ENCODE data around the gene NUCKS1.
A peak's percentile ranks its signal among the peaks of the same experiment; 100 is the strongest.

The NUCKS1 gene

GRCh38 chr1:205769641-205770365, 19.8 kb upstream of the NUCKS1 start:
- DNase-seq: no peak

GRCh38 chr1:205767248-205767647, 17.3 kb upstream of the NUCKS1 start:
- DNase-seq: no peak

GRCh38 chr1:205766570-205766969, 16.6 kb upstream of the NUCKS1 start:
- no peak for DNase-seq

- no peak for DNase-seq
Measured at GRCh38 chr1:205766038-205766437, 16.1 kb upstream of the NUCKS1 start.

DNA sequence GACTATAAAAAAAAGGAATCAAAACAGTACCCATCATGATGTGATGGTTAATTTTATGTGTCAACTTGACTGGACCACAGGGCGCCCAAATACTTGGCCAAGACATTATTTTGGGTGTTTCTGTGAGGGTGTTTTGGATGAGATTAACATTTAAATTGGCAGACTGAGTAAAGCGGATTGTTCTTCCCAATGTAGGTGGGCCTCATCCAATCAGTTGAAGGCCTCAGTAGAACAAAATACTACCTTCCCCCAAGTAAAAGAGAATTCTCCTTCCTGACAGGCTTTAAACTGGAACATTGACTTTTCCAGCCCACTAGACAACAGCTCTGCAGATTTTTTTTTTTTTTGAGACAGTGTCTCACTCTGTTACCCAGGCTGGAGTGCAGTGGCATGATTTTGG, 14.6 kb upstream of the NUCKS1 start:
- no peak for DNase-seq

DNA sequence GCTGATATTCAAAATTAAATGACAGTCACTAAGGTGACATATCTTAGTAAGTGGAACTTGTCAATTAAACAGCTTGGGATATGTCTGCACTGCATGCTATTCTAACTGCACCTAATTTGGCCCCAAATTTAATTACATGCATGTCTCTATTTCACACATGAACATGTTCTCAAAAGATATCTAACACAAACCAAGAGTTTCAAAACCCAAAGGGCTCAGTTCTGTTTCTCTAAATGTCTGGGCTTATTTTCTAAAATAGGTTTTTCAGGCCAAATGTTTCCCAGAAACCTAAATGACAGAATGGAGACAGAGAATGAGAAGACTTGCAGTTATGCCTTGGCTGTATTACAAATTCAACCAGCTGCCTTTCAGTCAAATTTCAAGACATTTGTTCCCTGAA, 14.0 kb upstream of the NUCKS1 start:
- no peak for DNase-seq

DNA sequence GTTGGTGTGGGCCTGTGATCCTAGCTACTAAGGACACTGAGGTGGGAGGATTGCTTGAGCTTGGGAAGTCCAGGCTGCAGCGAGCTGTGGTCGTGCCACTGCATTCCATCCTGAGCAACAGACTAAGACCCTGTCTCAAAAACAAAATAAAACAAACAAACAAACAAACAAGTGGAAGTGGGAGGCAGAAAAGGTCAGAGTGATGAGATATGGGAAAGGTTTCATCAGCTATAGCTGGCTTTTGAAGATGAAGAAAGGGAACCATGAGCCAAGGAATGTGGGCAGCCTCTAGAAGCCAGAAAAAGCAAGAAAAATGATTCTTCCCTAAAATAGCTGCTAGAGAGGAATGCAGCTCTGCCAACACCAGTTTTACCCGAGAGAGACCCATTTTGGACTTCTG, 10.6 kb upstream of the NUCKS1 start:
- DNase-seq: no peak

GRCh38 chr1:205756552-205756951, 6.6 kb upstream of the NUCKS1 start:
- no peak for DNase-seq

DNA sequence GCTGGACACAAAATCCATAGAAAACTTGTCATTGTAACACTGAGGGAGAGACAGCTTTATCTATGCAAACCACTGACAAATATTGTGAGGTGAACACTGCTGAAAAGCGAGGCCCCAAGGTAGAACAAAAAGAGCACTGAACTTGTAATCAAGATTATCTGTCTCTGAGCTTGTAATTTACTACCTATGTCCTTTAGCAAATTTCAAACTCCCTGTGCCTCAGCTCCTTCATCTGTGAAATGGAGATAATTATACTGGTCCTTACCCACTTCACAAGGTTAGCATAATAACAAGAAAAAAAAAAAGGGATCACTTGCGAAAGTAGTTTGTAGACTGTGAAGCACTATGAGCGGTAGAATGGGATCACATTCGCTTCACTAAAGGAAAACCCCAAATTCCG, 4.9 kb upstream of the NUCKS1 start:
- no peak for DNase-seq

- no peak for DNase-seq
Measured at GRCh38 chr1:205751036-205751651, 1.2 kb upstream of the NUCKS1 start.

DNA sequence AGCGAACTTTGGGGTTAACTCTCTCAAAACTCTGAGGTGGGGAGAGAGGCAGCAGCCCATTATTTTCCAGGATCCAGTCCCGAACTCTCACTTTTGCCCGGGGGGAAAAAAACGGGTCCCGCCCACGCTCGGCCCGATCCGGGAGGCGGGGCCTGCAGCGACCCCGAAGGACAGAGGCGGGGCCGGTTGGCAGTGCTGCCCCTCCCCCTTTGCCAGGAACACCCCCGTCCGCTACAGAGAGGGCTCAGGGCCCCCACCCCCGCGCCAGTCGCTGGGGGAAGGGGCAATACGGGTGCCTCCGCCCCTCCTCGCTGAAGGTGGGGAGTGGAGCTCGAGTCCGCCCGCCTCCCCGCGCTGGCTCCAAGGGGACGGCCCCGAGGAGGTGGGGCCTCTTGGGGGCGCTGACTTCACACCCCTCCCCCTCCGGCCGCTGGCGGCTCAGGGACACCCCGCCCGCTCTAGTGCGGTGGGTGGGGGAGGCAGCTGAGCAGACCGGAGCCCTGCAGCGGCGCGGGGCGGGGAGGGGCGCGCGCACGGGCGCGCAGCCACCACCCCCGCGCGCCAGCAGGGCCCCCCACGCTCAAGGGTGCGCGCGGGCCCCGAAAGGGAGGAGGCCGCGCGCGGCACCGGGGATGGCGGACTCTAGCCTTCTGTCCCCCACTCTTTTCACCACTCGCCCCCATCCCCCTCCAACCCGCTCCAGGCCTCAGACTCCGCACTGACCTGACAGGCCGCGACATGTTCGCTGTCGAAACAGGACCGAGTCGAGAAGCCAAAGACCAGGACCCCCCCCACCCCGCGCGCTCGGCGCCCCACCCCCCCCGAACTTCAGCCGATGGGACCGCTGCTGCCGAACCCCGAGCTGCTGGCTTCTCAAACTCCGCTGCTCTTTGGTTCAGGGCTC, 496 bp downstream of the NUCKS1 start:
- DNase-seq: peak; percentile 85

- peak; percentile 85 for DNase-seq
Measured at GRCh38 chr1:205748403-205749233, 1.4 kb downstream of the NUCKS1 start.

DNA sequence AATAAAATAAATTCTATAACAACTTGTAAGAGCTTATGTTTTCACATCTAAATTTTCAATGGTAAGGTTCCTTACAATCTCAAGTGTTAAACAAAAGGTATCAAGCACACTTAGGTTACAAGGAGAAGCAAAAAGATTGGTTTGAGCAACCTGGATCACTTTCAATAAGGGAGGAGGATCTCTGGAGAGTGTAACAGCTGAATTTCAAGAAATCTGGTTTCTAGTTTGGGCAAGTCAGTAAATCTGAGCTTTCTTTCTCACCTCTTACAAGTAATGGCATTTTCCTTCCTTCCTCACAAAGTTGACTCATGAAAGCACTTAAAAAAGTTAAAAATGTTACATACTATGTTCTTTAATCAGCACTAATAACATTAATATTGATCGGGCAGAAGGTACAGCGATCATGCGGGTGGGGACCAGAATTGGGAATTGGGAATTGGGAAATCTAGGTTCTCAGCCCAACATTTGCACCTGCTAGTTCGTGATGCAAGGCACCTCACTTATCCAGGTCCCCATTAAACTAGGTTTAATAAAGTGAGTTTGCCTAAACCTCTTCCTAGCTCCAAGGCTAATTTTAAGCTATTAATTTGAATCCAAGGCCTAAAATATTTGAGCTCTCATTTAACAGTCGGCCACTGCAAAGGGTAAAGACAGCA, 3.1 kb downstream of the NUCKS1 start:
- no peak for DNase-seq

GRCh38 chr1:205744403-205744802, 5.6 kb downstream of the NUCKS1 start:
- DNase-seq: no peak

GRCh38 chr1:205743977-205744376, 6.0 kb downstream of the NUCKS1 start:
- no peak for DNase-seq

DNA sequence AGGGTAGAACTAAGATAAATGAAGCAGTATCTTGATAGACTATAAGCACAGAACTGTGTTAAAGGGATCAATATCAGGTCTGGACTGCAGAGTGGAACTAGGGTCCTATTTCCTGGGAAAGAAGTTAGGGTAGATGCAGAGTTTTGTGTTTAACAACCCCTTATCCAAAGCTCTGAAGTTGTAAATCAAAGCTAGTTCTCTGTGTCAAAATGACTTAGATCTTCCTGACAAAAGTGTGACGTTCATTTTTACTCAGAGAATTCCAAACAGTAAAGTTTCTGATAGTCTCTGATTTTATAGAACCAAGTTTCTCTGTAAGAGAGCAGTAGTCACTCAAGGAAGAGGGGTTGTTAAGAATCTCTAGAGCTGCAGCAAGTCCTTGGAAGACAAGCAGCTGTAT, 8.3 kb downstream of the NUCKS1 start:
- no peak for DNase-seq

DNA sequence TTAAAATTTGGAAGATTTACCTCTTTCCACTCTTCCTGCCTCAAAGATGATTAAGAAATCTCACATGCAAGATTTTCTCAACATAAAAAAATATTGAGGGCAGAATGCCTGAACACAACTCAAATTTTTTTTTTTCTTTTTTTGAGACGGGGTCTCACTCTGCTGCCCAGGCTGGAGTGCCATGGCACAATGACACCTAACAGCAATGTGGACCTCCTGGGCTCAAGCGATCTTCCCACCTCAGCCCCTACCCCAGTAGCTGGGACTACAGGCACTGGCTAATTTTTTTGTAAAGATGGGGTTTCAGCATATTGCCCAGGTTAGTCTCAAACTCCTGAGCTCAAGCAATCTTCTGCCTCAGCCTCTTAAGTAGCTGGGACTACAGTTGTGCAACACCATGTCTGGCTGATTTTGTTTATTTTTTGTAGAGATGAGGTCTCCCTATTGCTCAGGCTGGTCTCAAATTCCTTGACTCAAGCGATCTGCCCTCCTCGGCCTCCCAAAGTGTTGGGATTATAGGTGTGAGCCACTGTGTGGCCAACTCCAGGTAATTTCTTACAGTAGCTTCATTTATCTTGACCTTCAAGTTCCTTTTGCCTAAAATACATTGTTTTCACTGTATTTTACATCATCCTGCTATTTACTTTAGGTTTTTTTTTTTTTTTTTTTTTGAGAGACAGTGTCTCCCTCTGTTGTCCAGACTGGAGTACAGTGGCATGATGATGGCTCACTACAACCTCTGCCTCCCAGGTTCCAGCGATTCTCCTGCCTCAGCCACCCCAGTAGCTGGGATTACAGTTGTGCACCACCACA, 10.4 kb downstream of the NUCKS1 start:
- DNase-seq: no peak

GRCh38 chr1:205735218-205735617, 14.8 kb downstream of the NUCKS1 start:
- DNase-seq: no peak

GRCh38 chr1:205733438-205734175, 16.4 kb downstream of the NUCKS1 start:
- no peak for DNase-seq

GRCh38 chr1:205729945-205730610, 19.9 kb downstream of the NUCKS1 start:
- no peak for DNase-seq
